ENCODE results near the gene ABCG4.
"Not testable (repeated sequence)": the region's sequence is repeated elsewhere in the genome, so short reads cannot be mapped to it uniquely, and the experiment has no call there.

Gene ABCG4

GRCh38 chr11:119188887-119189286, 40.0 kb downstream of the ABCG4 start:
- H3K36me3 ChIP-seq = no peaks in the 10 kb centered on the region
- no peaks in the 10 kb centered on the region for H3K9me3 ChIP-seq
- no peak for TF ChIP-seq CTCF (IDR thresholded peaks at IDR 0.05; ENCODE audit: low read depth, low read length)
- H3K4me3 ChIP-seq (ENCODE audit: low read depth, low read length) = no peak overlapping the region
- H3K4me1 ChIP-seq = peaks cover 11% of the 10 kb centered on the region
- H3K27me3 ChIP-seq = no peaks in the 10 kb centered on the region
- DNase-seq = no peak

- TF ChIP-seq CTCF (IDR thresholded peaks at IDR 0.05; ENCODE audit: low read depth, low read length) = no peak
- Histone ChIP-seq H3K9me3 (no peaks in the 10 kb centered on the region), H3K4me1 (peaks cover 11% of the 10 kb centered on the region), H3K27me3 (no peaks in the 10 kb centered on the region), H3K4me3 (ENCODE audit: low read depth, low read length) (no peak overlapping the region), H3K36me3 (no peaks in the 10 kb centered on the region)
- DNase-seq = no peak
Measured at GRCh38 chr11:119189393-119189792, 40.5 kb downstream of the ABCG4 start.

- DNase-seq = no peak
- peaks cover 10% of the 10 kb centered on the region for H3K4me1 ChIP-seq
Measured at GRCh38 chr11:119190531-119190930, 41.7 kb downstream of the ABCG4 start.

GRCh38 chr11:119191265-119191664, 42.4 kb downstream of the ABCG4 start:
- not testable (repeated sequence) for H3K36me3 ChIP-seq; H3K9me3 ChIP-seq; H3K4me3 ChIP-seq (ENCODE audit: low read depth, low read length); H3K27me3 ChIP-seq; DNase-seq; H3K4me1 ChIP-seq

More at GRCh38 chr11:119190531-119190930, 41.7 kb downstream of the ABCG4 start:
- H3K9me3 ChIP-seq = no peaks in the 10 kb centered on the region
- no peaks in the 10 kb centered on the region for H3K27me3 ChIP-seq
- no peaks in the 10 kb centered on the region for H3K36me3 ChIP-seq
- no peak overlapping the region for H3K4me3 ChIP-seq (ENCODE audit: low read depth, low read length)
- no peak for TF ChIP-seq CTCF (IDR thresholded peaks at IDR 0.05; ENCODE audit: low read depth, low read length)

GRCh38 chr11:119192111-119192510, 43.3 kb downstream of the ABCG4 start:
- Histone ChIP-seq H3K4me3 (ENCODE audit: low read depth, low read length) (no peak overlapping the region), H3K4me1 (no peaks in the 10 kb centered on the region), H3K36me3 (no peaks in the 10 kb centered on the region), H3K27me3 (no peaks in the 10 kb centered on the region), H3K9me3 (no peaks in the 10 kb centered on the region)
- no peak for DNase-seq
- no peak for TF ChIP-seq CTCF (IDR thresholded peaks at IDR 0.05; ENCODE audit: low read depth, low read length)

GRCh38 chr11:119193001-119193400, 44.1 kb downstream of the ABCG4 start:
- Histone ChIP-seq H3K36me3 (no peaks in the 10 kb centered on the region), H3K4me3 (ENCODE audit: low read depth, low read length) (no peak overlapping the region), H3K27me3 (no peaks in the 10 kb centered on the region), H3K4me1 (no peaks in the 10 kb centered on the region), H3K9me3 (no peaks in the 10 kb centered on the region)
- no peak for TF ChIP-seq CTCF (IDR thresholded peaks at IDR 0.05; ENCODE audit: low read depth, low read length)
- no peak for DNase-seq

- H3K27me3 ChIP-seq = no peaks in the 10 kb centered on the region
- no peaks in the 10 kb centered on the region for H3K4me1 ChIP-seq
- no peaks in the 10 kb centered on the region for H3K9me3 ChIP-seq
- no peak for TF ChIP-seq CTCF (IDR thresholded peaks at IDR 0.05; ENCODE audit: low read depth, low read length)
- no peak overlapping the region for H3K4me3 ChIP-seq (ENCODE audit: low read depth, low read length)
- H3K36me3 ChIP-seq = no peaks in the 10 kb centered on the region
- no peak for DNase-seq
Measured at GRCh38 chr11:119193626-119194025, 44.8 kb downstream of the ABCG4 start.
